ENCODE data around the gene RASGRP4.

GRCh38 chr19:38389957-38390924, 35.8 kb downstream of the RASGRP4 start:
- TF ChIP-seq CTCF (IDR thresholded peaks at IDR 0.05) (no peak), POLR2A (IDR thresholded peaks at IDR 0.05) (no peak)
